HG02763 (cell line): Measurements from ENCODE around the gene NOTUM.
"Not testable (repeated sequence)": the region's sequence is repeated elsewhere in the genome, so short reads cannot be mapped to it uniquely, and the experiment has no call there.

Source experiments
- ATAC-seq: cut with Tn5 transposase; IDR thresholded peaks from one replicate; pipeline ENCODE4 v1.9.1; 2021; ENCODE audit warnings: mild to moderate bottlenecking, moderate library complexity; ENCODE audit not compliant: unreplicated experiment

Gene NOTUM

GRCh38 chr17:81958633-81959342 is 2.2 kb downstream of the NOTUM start:
- ATAC-seq: no peak

- no peak for ATAC-seq
These were observed 3.1 kb downstream of the NOTUM start for GRCh38 chr17:81957691-81958432.

- no peak for ATAC-seq
These were observed 4.1 kb downstream of the NOTUM start for GRCh38 chr17:81956607-81957589.

- ATAC-seq: no peak
These were observed 5.0 kb downstream of the NOTUM start for GRCh38 chr17:81955756-81956544.

GRCh38 chr17:81955058-81955681 is 5.8 kb downstream of the NOTUM start:
- no peak for ATAC-seq

GRCh38 chr17:81954131-81955057 is 6.6 kb downstream of the NOTUM start:
- no peak for ATAC-seq

- ATAC-seq: not testable (repeated sequence)
These were observed 7.5 kb downstream of the NOTUM start for GRCh38 chr17:81953443-81953842.

GRCh38 chr17:81952792-81953228 is 8.2 kb downstream of the NOTUM start:
- ATAC-seq: no peak

- ATAC-seq: no peak
These were observed 9.0 kb downstream of the NOTUM start for GRCh38 chr17:81951785-81952684.

- no peak for ATAC-seq
These were observed 10.5 kb downstream of the NOTUM start for GRCh38 chr17:81950501-81950900.

GRCh38 chr17:81948635-81949378 is 12.2 kb downstream of the NOTUM start:
- ATAC-seq: no peak

- ATAC-seq: no peak
These were observed 13.8 kb downstream of the NOTUM start, which contains the start of gene MYADML2 for GRCh38 chr17:81947189-81947588. TSS of gene MYADML2 (minus strand) at chr17:81947233. CDS start at chr17:81941741, 5,492 bp downstream.

- ATAC-seq: no peak
These were observed 16.1 kb downstream of the NOTUM start for GRCh38 chr17:81944858-81945257.

- no peak for ATAC-seq
These were observed 18.8 kb downstream of the NOTUM start for GRCh38 chr17:81942167-81942553.

GRCh38 chr17:81941484-81942166 is 19.4 kb downstream of the NOTUM start:
- ATAC-seq: no peak
